ENCODE results near the gene AP5M1. TPM values are rescaled to one million over a fixed set of nuclear protein-coding genes. Genes with fewer than 3 reads are reported as not detected.
"Not testable (repeated sequence)": the region's sequence is repeated elsewhere in the genome, so short reads cannot be mapped to it uniquely, and the experiment has no call there.

The AP5M1 gene
- total RNA-seq, 1 experiment from 2014 or later = 41.3 TPM

DNA sequence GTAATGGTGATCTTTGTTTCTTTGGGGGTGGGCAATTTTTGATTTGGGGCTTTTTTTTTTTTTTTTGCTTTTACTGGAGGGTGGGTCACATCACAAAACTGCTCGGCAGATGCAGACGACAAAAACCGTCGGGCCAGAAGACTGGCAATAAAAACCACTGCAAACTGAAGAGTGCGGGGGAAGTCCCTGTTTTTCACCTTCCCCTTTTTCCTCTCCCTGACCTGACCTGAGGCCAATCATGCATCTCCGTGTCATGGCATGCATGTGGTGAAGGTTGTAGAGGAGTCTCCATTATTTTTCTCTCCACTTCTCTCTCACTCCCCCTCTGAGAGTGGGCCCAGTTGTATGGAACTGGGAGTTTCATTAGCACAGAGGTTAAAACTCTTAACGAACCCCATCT, 57.5 kb downstream of the AP5M1 start:
- Histone ChIP-seq H3K9ac (ENCODE audit: low read length) (no peak overlapping the region), H3K4me1 (ENCODE audit: insufficient read depth, low read length) (no peaks in the 10 kb centered on the region), H3K27me3 (ENCODE audit: low read length) (peaks cover 24% of the 10 kb centered on the region), H4K20me1 (ENCODE audit: low read length) (no peaks in the 10 kb centered on the region), H3K27ac (ENCODE audit: low read length) (no peak overlapping the region), H3K36me3 (ENCODE audit: low read depth, low read length) (no peaks in the 10 kb centered on the region), H2AFZ (ENCODE audit: low read length) (no peak overlapping the region), H3K4me2 (ENCODE audit: low read length) (no peak overlapping the region), H3F3A (ENCODE audit: low read length, unreplicated experiment) (no peaks in the 10 kb centered on the region), H3K9me3 (ENCODE audit: low read length) (no peaks in the 10 kb centered on the region), H3K9me2 (replicated peaks; ENCODE audit: low read length) (no peaks in the 10 kb centered on the region), H3K79me2 (ENCODE audit: low read length) (no peaks in the 10 kb centered on the region), H3K4me3 (ENCODE audit: low read length) (no peak overlapping the region)
- DNase-seq = no peak
- ChIA-PET POLR2A (ENCODE audit: unreplicated experiment) (no interaction called here), CTCF (no interaction called here)
- TF ChIP-seq EZH2 (IDR thresholded peaks at IDR 0.05; ENCODE audit: low read length, unreplicated experiment) = no peak
- TF ChIP-seq, protein P1, sequence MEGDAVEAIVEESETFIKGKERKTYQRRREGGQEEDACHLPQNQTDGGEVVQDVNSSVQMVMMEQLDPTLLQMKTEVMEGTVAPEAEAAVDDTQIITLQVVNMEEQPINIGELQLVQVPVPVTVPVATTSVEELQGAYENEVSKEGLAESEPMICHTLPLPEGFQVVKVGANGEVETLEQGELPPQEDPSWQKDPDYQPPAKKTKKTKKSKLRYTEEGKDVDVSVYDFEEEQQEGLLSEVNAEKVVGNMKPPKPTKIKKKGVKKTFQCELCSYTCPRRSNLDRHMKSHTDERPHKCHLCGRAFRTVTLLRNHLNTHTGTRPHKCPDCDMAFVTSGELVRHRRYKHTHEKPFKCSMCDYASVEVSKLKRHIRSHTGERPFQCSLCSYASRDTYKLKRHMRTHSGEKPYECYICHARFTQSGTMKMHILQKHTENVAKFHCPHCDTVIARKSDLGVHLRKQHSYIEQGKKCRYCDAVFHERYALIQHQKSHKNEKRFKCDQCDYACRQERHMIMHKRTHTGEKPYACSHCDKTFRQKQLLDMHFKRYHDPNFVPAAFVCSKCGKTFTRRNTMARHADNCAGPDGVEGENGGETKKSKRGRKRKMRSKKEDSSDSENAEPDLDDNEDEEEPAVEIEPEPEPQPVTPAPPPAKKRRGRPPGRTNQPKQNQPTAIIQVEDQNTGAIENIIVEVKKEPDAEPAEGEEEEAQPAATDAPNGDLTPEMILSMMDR (conservative IDR thresholded peaks at IDR 0.05; ENCODE audit: low read depth, low read length) = no peak
- no peak for TF ChIP-seq EZH2phosphoT487 (IDR thresholded peaks at IDR 0.05; ENCODE audit: borderline replicate concordance, low read length)
- no peak for ATAC-seq
- intact Hi-C loops (cut with micrococcal nuclease) = no loop called here
- BruUV-seq (replicated peaks) = no TSS peak

DNA sequence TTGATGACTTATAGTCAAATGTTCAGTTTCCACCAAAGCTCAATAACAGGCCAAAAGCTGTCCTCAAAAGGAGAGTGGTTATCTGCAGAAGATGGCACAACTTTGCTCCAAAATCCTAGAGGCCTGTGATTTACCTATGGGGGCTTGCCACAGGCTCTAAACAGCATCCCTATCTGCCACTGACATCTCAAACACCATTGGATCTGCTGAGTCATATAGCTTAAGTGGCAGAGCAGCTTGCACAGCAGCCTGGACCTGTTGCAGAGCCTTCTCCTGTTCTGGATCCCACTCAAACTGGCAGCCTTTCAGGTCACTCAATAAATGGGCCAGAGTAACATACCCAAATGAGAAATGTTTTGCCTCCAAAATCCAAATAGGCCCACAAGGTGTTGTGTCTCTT, 61.1 kb downstream of the AP5M1 start:
- H3K4me3 ChIP-seq (ENCODE audit: low read length) = no peak overlapping the region
- no TSS peak for BruUV-seq (replicated peaks)

DNA sequence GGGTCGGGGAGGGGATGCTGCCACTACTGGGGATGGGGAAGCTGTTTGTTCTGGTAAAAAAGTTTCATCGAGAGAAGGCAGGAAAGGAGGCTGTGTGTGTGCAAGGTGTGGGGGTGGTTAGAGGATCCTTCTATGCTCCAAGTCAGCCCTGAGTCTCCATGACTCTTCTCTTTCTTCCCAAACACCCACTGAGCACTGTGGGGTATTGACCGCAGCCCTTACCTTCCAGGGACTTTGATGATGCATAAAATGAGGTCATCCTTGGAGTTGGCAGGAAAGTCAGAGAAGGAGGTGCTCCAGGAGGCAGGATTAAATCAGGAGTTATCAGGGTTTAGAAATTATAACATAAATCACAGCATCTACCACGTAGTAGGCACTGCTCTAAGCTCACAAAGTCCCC, 63.7 kb downstream of the AP5M1 start:
- H3K9ac ChIP-seq (ENCODE audit: low read length); H3K36me3 ChIP-seq (ENCODE audit: low read depth, low read length); H4K20me1 ChIP-seq (ENCODE audit: low read length); H3K4me1 ChIP-seq (ENCODE audit: insufficient read depth, low read length); H3K4me2 ChIP-seq (ENCODE audit: low read length); H3F3A ChIP-seq (ENCODE audit: low read length, unreplicated experiment); H3K27me3 ChIP-seq (ENCODE audit: low read length); H3K9me3 ChIP-seq (ENCODE audit: low read length); CTCF ChIA-PET; H2AFZ ChIP-seq (ENCODE audit: low read length); H3K4me3 ChIP-seq (ENCODE audit: low read length); H3K9me2 ChIP-seq (replicated peaks; ENCODE audit: low read length); POLR2A ChIA-PET (ENCODE audit: unreplicated experiment); intact Hi-C loops (cut with micrococcal nuclease); H3K79me2 ChIP-seq (ENCODE audit: low read length); H3K27ac ChIP-seq (ENCODE audit: low read length); BruUV-seq (replicated peaks): not testable (repeated sequence)
- DNase-seq (peak; percentile 83), ATAC-seq (peak; percentile 81)

More for the DNA sequence above, 61.1 kb downstream of the AP5M1 start:
- no peak overlapping the region for H3K27ac ChIP-seq (ENCODE audit: low read length)
- H4K20me1 ChIP-seq (ENCODE audit: low read length) = no peaks in the 10 kb centered on the region
- TF ChIP-seq, protein P1 (conservative IDR thresholded peaks at IDR 0.05; ENCODE audit: low read depth, low read length) = no peak
- TF ChIP-seq EZH2phosphoT487 (IDR thresholded peaks at IDR 0.05; ENCODE audit: borderline replicate concordance, low read length) (no peak), EZH2 (IDR thresholded peaks at IDR 0.05; ENCODE audit: low read length, unreplicated experiment) (no peak)
- no peaks in the 10 kb centered on the region for H3F3A ChIP-seq (ENCODE audit: low read length, unreplicated experiment)
- DNase-seq (no peak), ATAC-seq (no peak)
- no peak overlapping the region for H3K9ac ChIP-seq (ENCODE audit: low read length)
- H3K9me3 ChIP-seq (ENCODE audit: low read length) = no peaks in the 10 kb centered on the region
- no peaks in the 10 kb centered on the region for H3K4me1 ChIP-seq (ENCODE audit: insufficient read depth, low read length)
- H3K4me2 ChIP-seq (ENCODE audit: low read length) = no peak overlapping the region
- H3K79me2 ChIP-seq (ENCODE audit: low read length) = no peaks in the 10 kb centered on the region
- POLR2A ChIA-PET (ENCODE audit: unreplicated experiment) = no interaction called here
- CTCF ChIA-PET = no interaction called here
- H3K36me3 ChIP-seq (ENCODE audit: low read depth, low read length) = no peaks in the 10 kb centered on the region
- H3K27me3 ChIP-seq (ENCODE audit: low read length) = no peaks in the 10 kb centered on the region
- H3K9me2 ChIP-seq (replicated peaks; ENCODE audit: low read length) = no peaks in the 10 kb centered on the region
- intact Hi-C loops (cut with micrococcal nuclease) = no loop called here
- no peak overlapping the region for H2AFZ ChIP-seq (ENCODE audit: low read length)

DNA sequence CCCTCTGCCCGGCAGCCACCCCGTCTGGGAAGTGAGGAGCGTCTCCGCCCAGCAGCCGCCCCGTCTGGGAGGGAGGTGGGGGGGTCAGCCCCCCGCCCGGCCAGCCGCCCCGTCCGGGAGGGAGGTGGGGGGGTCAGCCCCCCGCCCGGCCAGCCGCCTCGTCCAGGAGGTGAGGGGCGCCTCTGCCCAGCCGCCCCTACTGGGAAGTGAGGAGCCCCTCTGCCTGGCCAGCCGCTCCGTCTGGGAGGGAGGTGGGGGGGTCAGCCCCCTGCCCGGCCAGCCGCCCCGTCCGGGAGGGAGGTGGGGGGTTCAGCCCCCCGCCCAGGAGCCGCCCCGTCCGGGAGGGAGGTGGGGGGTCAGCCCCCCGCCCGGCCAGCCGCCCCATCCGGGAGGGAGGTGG, 65.0 kb downstream of the AP5M1 start:
- H3K27ac ChIP-seq (ENCODE audit: low read length); intact Hi-C loops (cut with micrococcal nuclease); H2AFZ ChIP-seq (ENCODE audit: low read length); H3K4me3 ChIP-seq (ENCODE audit: low read length); H3K27me3 ChIP-seq (ENCODE audit: low read length); H3K9me3 ChIP-seq (ENCODE audit: low read length); DNase-seq; CTCF ChIA-PET; H3K4me2 ChIP-seq (ENCODE audit: low read length); H3K9me2 ChIP-seq (replicated peaks; ENCODE audit: low read length); ATAC-seq; H3K4me1 ChIP-seq (ENCODE audit: insufficient read depth, low read length); H3F3A ChIP-seq (ENCODE audit: low read length, unreplicated experiment); POLR2A ChIA-PET (ENCODE audit: unreplicated experiment); H3K9ac ChIP-seq (ENCODE audit: low read length); BruUV-seq (replicated peaks); H3K79me2 ChIP-seq (ENCODE audit: low read length); H4K20me1 ChIP-seq (ENCODE audit: low read length); H3K36me3 ChIP-seq (ENCODE audit: low read depth, low read length): not testable (repeated sequence)

DNA sequence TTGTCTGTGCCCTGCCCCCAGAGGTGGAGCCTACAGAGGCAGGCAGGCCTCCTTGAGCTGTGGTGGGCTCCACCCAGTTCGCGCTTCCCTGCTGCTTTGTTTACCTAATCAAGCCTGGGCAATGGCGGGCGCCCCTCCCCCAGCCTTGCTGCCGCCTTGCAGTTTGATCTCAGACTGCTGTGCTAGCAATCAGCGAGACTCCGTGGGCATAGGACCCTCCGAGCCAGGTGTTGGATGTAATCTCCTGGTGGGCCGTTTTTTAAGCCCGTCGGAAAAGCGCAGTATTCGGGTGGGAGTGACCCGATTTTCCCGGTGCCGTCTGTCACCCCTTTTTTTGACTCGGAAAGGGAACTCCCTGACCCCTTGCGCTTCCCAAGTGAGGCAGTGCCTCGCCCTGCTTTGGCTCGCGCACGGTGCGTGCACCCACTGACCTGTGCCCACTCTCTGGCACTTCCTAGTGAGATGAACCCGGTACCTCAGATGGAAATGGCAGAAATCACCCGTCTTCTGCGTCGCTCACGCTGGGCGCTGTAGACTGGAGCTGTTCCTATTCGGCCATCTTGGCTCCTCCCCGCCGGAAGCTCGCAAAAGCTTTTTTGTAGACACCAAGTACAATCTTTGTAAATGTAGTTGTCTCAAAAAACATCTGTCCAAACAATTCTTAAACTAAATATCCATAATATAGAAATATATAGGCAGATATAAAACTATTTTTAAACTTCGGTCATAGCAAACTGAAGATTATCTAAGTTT, 75.0 kb downstream of the AP5M1 start:
- ATAC-seq; DNase-seq; H3K4me2 ChIP-seq (ENCODE audit: low read length); H4K20me1 ChIP-seq (ENCODE audit: low read length); H3F3A ChIP-seq (ENCODE audit: low read length, unreplicated experiment); H3K27ac ChIP-seq (ENCODE audit: low read length); H3K27me3 ChIP-seq (ENCODE audit: low read length); H3K79me2 ChIP-seq (ENCODE audit: low read length); H3K36me3 ChIP-seq (ENCODE audit: low read depth, low read length); H3K9me2 ChIP-seq (replicated peaks; ENCODE audit: low read length); CTCF ChIA-PET; POLR2A ChIA-PET (ENCODE audit: unreplicated experiment); BruUV-seq (replicated peaks); H3K4me3 ChIP-seq (ENCODE audit: low read length); intact Hi-C loops (cut with micrococcal nuclease); H3K9me3 ChIP-seq (ENCODE audit: low read length); H2AFZ ChIP-seq (ENCODE audit: low read length); H3K9ac ChIP-seq (ENCODE audit: low read length): not testable (repeated sequence)
- H3K4me1 ChIP-seq (ENCODE audit: insufficient read depth, low read length) = peaks cover 28% of the 10 kb centered on the region

All from PC-3 (cell line).